Calu3 (cell line): Measurements from ENCODE around the gene GNG4. TPM values are rescaled to one million over a fixed set of nuclear protein-coding genes. Genes with fewer than 3 reads are reported as not detected.
"Not testable (repeated sequence)": the region's sequence is repeated elsewhere in the genome, so short reads cannot be mapped to it uniquely, and the experiment has no call there.

ENCODE experiments used
- BruUV-seq: library from RNA; stranded (reverse); fragments of 400-500 nt; replicated peaks from 2 replicates; lab custom pipeline; 2021; lab: Mats Ljungman, UMichigan
- CTCF ChIA-PET: fragments of 300-600 bp; sonication (Branson Sonifier 250); formaldehyde crosslinking; loops from one replicate; lab custom pipeline; 2022; ENCODE audit warnings: antibody characterized with exemption; lab: Charles Lee
- DNase-seq: peaks from one replicate; pipeline ENCODE4 v3.0.0; 2022
- H3K27ac Mint-ChIP-seq: one replicate; pipeline ENCODE4 v1.8.0; 2022; ENCODE audit warnings: mixed read lengths; ENCODE audit not compliant: unreplicated experiment
- H3K27me3 Mint-ChIP-seq: one replicate; pipeline ENCODE4 v1.8.0; 2022; ENCODE audit warnings: mixed read lengths; ENCODE audit not compliant: unreplicated experiment
- H3K36me3 Mint-ChIP-seq: one replicate; pipeline ENCODE4 v1.8.0; 2022; ENCODE audit warnings: mild to moderate bottlenecking, moderate library complexity, mixed read lengths; ENCODE audit not compliant: insufficient read depth, unreplicated experiment
- H3K4me1 Mint-ChIP-seq: one replicate; pipeline ENCODE4 v1.8.0; 2022; ENCODE audit warnings: mild to moderate bottlenecking, low read depth, mixed read lengths; ENCODE audit not compliant: unreplicated experiment
- H3K4me3 Mint-ChIP-seq: one replicate; pipeline ENCODE4 v1.8.0; 2022; ENCODE audit warnings: mild to moderate bottlenecking, low read depth, moderate library complexity, mixed read lengths; ENCODE audit not compliant: unreplicated experiment
- H3K9me3 Mint-ChIP-seq: one replicate; pipeline ENCODE4 v1.8.0; 2022; ENCODE audit warnings: low read depth, mixed read lengths; ENCODE audit not compliant: unreplicated experiment
- intact Hi-C: fragments of 100-400 bp; cut with micrococcal nuclease; formaldehyde crosslinking; loops from one replicate; pipeline ENCODE4 v1.10.0; 2022; ENCODE audit not compliant: unreplicated experiment
- total RNA-seq: library from RNA; stranded (reverse); gene quantifications from 2 replicates; pipeline ENCODE4 v1.2.3, GENCODE V29; 2022
- TF ChIP-seq, protein P1 (sequence below): fragments of 200-600 bp; IDR thresholded peaks from one replicate; pipeline ENCODE4 v1.8.0; 2022; ENCODE audit warnings: antibody characterized with exemption; ENCODE audit not compliant: unreplicated experiment

Gene GNG4
- total RNA-seq, 1 experiment from 2014 or later, result 18.4 TPM

DNA sequence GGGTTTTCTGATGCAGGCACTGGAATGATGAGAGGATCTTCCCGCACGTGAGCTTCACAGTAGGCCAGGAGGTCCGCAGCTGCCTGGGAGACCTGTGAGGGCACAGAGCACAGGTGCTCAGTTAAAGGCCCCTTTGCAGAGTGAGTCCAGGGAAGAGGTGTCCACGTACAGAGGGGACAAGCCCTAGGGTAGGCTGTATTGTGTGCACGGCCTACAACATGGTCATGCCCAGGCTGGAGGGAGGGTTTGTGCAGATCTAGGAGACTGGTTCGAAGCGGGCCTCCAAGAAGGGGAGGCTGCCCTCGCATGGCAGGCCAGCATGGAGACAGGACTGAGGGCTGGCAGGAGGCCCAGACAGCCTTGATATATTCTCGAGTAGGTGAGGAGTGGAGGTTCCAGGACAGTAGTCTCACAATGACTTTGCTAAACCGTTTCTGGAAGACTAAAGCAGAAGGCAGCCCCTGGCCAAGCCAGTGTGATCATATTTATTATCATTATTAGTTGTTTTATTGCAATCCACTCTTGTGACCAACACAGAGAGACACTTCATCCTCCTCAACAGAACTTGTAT is 97.4 kb downstream of the GNG4 start:
- Mint-ChIP-seq H3K9me3 (no peaks in the 10 kb centered on the region), H3K27me3 (no peaks in the 10 kb centered on the region), H3K4me1 (no peaks in the 10 kb centered on the region), H3K4me3 (no peak overlapping the region), H3K27ac (no peak overlapping the region), H3K36me3 (no peaks in the 10 kb centered on the region)
- CTCF ChIA-PET, result no interaction called here
- BruUV-seq, result no TSS peak
- no peak for DNase-seq
- intact Hi-C loops, result no loop called here
- TF ChIP-seq, protein P1, sequence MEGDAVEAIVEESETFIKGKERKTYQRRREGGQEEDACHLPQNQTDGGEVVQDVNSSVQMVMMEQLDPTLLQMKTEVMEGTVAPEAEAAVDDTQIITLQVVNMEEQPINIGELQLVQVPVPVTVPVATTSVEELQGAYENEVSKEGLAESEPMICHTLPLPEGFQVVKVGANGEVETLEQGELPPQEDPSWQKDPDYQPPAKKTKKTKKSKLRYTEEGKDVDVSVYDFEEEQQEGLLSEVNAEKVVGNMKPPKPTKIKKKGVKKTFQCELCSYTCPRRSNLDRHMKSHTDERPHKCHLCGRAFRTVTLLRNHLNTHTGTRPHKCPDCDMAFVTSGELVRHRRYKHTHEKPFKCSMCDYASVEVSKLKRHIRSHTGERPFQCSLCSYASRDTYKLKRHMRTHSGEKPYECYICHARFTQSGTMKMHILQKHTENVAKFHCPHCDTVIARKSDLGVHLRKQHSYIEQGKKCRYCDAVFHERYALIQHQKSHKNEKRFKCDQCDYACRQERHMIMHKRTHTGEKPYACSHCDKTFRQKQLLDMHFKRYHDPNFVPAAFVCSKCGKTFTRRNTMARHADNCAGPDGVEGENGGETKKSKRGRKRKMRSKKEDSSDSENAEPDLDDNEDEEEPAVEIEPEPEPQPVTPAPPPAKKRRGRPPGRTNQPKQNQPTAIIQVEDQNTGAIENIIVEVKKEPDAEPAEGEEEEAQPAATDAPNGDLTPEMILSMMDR, result no peak

DNA sequence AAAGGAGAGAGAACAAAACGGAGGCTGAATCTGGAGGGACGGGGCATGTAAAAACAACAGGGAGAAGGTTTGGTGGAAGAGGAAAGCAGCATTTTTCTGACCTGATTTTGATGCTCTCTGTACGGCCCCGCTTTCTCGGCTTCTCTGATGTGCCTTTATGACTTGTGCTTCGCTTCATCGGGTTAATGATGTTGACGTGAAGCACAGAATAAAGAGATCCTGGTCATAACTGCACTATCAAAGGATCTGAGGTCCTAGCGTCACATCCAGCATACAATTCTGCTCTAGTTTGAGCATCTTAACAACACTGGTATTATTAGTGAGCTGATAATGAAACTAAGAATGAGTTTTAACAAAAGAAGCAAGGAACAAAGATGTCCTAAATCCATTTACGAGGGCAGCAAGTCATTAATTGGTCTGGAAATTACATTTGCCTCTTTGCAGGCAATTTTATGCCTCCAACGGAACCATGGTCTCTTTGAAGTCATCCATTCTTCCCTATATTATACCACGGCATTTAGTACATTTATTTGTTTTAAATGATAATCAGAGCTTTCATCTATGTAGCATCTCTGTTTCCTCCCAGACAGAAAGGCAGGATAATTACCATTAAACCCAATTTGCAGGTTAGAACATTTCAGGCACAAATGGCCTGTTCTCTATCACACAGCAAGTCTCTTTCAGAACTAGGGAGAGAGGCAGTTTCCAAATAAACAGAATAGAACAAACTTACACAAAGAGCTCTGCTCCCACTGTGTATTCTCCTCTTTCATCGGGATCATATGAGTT is 100.0 kb downstream of the GNG4 start:
- H3K36me3 Mint-ChIP-seq, result no peaks in the 10 kb centered on the region
- no peaks in the 10 kb centered on the region for H3K27me3 Mint-ChIP-seq
- TF ChIP-seq, protein P1, result no peak
- BruUV-seq, result no TSS peak
- H3K4me1 Mint-ChIP-seq, result no peaks in the 10 kb centered on the region
- H3K9me3 Mint-ChIP-seq, result no peaks in the 10 kb centered on the region
- intact Hi-C loops, result no loop called here
- CTCF ChIA-PET, result no interaction called here
- no peak overlapping the region for H3K4me3 Mint-ChIP-seq
- no peak overlapping the region for H3K27ac Mint-ChIP-seq
- no peak for DNase-seq

DNA sequence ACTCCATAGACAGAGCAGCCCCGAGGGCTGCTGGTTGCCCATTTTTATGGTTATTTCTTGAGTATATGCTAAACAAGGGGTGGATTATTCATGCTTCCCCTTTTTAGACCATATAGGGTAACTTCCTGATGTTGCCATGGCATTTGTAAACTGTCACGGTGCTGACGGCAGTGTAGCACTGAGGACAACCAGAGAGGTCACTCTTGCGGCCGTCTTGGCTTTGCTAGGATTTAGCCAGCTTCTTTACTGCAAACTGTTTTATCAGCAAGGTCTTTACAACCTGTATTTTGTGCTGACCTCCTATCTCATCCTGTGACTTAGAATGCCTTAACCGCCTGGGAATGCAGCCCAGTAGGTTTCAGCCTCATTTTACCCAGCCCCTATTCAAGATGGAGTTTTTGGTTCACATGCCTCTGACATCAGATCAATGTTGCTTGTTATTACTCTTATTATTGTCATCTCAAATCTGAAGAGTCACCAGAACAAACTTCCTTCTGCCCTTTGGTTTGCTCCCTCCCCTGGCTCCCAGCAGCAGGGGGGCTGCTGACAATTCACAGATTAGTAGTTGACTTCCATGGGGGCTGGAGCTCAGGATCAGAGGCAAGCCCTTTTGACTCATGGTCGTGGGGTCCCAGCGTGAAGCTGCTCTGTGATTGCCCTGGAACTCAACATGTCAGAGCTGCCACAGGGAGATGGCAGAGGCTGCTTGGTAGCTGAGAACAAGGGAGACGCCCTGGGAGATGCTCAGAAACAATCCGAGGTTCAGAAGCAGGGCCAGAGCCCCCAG is 103.0 kb downstream of the GNG4 start:
- CTCF ChIA-PET, result not testable (repeated sequence)

DNA sequence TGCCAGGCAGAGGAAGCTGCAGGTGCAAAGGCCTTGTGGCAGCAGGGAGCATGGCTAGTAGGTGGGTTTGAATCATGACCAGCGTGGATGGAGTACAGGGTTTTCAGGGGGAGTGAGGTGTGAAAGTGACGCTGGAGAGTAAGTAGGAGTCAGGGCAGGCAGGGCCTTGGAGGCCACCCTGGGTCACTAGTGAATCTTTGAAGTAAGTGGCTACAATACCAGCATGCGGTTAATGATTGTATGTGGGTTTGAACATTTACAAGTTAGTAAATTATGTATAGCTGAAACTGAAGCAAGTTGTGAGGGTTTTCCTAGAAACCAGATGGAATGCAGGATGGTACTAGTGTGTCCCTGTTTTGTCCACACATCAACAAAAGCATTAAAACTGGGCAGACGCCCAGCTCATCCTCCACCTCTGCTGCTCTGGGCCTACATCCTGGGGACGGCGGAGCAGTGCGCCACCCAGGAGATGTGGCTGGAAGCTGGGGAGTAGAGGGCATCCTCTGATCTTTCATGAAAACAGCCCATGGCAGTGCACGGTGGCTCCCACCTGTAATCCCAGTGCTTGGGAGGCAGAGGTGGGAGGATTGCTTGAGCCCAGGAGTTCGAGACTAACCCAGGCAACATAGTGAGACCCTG is 104.2 kb downstream of the GNG4 start:
- H3K36me3 Mint-ChIP-seq, result no peaks in the 10 kb centered on the region
- BruUV-seq, result no TSS peak
- CTCF ChIA-PET, result no interaction called here
- no peak for DNase-seq
- no peak overlapping the region for H3K27ac Mint-ChIP-seq
- H3K4me1 Mint-ChIP-seq, result no peaks in the 10 kb centered on the region
- H3K4me3 Mint-ChIP-seq, result no peak overlapping the region
- H3K9me3 Mint-ChIP-seq, result no peaks in the 10 kb centered on the region
- intact Hi-C loops, result no loop called here
- H3K27me3 Mint-ChIP-seq, result no peaks in the 10 kb centered on the region
- TF ChIP-seq, protein P1, result no peak

More for the DNA sequence above, 103.0 kb downstream of the GNG4 start:
- H3K27me3 Mint-ChIP-seq, BruUV-seq, DNase-seq, H3K4me3 Mint-ChIP-seq, intact Hi-C loops, H3K36me3 Mint-ChIP-seq, H3K27ac Mint-ChIP-seq, H3K9me3 Mint-ChIP-seq, H3K4me1 Mint-ChIP-seq: not testable (repeated sequence)

DNA sequence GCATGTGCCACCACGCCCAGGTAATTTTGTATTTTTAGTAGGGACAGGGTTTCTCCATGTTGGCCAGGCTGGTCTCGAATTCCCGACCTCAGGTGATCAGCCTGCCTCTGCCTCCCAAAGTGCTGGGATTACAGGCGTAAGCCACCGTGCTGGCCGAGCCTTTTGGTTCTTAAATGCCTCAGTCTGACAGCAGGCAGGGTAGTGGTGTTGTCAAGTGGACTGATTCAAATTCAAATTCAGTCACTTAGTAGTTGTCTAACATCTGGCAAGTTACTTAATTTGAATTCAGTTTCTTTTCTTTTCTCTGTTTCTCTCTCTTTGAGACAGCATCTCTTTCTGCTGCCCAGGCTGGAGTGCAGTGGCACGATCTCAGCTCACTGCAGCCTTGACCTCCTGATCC is 106.7 kb downstream of the GNG4 start:
- intact Hi-C loops, H3K36me3 Mint-ChIP-seq, H3K4me1 Mint-ChIP-seq, H3K9me3 Mint-ChIP-seq, H3K27ac Mint-ChIP-seq, BruUV-seq, H3K27me3 Mint-ChIP-seq, DNase-seq, H3K4me3 Mint-ChIP-seq, CTCF ChIA-PET: not testable (repeated sequence)
